Measurements from ENCODE around the gene CBLN3.
A peak's percentile ranks its signal among the peaks of the same experiment; 100 is the strongest.
"Not testable (repeated sequence)": the region's sequence is repeated elsewhere in the genome, so short reads cannot be mapped to it uniquely, and the experiment has no call there.

Gene CBLN3

DNA sequence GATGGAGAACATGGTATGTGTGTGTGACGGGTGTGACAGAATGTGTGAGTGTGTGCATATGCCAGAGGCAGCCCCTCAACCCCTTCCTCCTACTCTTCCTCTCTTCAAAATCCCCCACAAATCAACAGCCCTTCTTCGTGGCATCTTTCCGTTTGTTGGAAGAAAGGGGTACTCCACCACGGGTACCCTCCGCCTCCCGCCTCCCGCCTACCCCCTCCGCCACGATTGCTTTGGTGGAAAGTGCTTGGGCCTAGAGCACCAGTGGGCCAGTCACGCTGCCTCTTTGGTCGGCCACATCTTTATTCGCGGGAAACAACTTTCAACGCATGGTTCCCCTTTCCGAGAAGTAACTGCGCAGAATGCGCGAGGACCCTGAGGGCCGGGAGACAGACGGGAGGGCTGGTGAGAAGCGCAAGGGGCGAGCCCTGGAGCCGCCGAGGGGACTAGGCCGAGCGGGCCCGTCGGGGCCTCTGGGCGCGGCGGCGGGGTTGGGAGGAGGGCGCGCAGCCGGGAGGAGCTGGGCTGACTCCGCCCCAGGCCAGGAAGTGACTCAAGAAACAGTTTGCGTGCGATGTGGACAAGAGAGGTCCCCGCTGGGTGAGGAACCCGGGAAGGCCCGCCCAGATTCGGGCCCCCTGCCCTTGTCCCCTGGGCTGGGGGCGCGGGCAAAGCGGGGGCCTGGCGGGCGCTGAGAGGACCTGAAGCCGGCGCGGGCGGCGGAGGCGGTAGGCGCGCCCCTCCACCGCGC is at the start of gene CBLN3, which contains the start of gene KHNYN:
Gene CBLN3, minus strand, starts transcription at position 274 of the 748 bp plus-strand sequence. CDS start 614 bp downstream, outside the sequence.
Gene KHNYN, plus strand, starts transcription at position 560 of the 748 bp plus-strand sequence. CDS start 777 bp downstream, outside the sequence.
- DNase-seq (ENCODE audit: low read depth), result peak; percentile 63

DNA sequence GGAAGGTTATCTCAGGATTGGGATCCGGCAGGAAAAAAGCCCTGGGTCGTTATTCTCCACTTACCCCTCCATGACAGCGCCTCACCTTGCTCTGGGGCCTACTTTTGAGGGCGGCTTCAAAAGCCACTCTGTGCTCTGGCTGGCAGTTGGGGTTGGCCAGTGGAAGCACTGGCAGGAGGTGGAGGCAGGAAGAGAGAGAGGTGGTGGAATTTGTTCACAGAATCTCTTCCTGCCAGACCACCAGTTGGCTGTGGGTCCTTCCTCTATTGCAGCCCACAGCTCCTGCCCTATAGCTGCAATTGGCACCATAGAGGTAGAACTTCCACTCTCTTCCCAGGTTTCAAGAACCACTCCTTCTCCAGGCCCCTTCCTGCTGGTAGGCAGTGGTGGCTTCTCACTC is 45.8 kb upstream of the CBLN3 start:
- DNase-seq (ENCODE audit: low read depth), result no peak

DNA sequence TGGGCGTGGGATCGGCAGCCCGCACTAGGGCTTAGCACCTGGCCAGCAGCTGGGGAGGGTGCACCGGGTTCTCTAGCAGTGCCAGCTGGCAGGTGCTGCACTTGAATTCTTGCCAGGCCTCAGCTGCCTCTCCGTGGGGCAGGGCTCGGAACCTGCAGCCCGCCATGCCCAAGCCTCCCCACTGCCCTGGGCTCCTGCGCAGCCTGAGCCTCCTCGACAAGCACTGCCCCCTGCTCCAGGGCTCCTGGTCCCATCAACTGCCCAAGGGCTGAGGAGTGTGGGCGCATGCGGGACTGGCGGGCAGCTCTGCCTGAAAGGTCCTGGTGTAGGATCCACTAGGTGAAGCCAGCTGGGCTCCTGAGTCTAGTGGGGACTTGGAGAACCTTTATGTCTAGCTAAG is 43.7 kb upstream of the CBLN3 start:
- DNase-seq (ENCODE audit: low read depth), result no peak

DNA sequence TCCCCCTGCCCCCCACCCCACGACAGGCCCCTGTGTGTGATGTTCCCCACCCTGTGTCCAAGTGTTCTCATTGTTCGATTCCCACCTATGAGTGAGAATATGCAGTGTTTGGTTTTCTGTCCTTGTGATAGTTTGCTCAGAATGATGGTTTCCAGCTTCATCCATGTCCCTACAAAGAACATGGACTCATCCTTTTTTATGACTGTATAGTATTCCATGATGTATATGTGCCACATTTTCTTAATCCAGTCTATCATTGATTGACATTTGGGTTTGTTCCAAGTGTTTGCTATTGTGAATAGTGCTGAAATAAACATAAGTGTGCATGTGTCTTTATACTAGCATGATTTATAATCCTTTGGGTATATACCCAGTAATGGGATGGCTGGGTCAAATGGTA is 41.0 kb upstream of the CBLN3 start:
- DNase-seq (ENCODE audit: low read depth), result not testable (repeated sequence)

DNA sequence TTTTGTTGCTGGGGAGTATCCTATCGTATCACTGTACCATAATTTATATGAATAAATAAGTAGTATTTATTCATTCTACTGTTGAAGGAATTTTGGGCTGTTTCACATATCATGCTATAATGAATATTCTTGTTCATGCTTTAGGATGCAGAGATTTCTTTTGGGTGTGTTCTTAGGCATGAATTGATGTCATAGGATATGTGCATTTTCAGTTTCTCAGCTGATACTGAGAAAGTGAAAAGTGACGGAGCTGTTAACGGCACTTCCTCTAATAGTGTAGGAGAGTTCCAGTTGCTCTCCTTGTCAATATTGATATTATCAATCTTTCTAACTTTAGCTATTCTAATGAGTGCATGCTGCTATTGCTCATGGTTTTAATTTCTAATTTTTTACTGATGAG is 36.3 kb upstream of the CBLN3 start:
- no peak for DNase-seq (ENCODE audit: low read depth)

DNA sequence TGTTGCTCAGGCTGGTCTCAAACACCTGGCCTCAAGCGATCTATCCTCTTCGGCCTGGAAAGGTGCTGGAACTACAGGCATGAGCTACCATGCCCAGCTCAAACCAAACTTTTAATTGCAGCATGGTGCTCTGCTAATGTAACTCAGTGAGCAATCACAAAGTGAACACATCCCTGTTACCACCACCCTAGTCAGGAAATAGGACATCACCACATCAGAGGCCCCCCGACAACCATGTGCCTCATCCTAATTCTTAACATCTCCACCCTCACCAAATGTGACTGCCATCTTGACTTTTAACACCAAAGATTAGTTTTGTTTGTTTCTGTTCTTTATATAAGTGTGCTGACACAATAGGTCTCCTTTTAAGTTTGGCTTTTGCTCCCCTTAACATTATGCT is 35.9 kb upstream of the CBLN3 start:
- DNase-seq (ENCODE audit: low read depth), result no peak

DNA sequence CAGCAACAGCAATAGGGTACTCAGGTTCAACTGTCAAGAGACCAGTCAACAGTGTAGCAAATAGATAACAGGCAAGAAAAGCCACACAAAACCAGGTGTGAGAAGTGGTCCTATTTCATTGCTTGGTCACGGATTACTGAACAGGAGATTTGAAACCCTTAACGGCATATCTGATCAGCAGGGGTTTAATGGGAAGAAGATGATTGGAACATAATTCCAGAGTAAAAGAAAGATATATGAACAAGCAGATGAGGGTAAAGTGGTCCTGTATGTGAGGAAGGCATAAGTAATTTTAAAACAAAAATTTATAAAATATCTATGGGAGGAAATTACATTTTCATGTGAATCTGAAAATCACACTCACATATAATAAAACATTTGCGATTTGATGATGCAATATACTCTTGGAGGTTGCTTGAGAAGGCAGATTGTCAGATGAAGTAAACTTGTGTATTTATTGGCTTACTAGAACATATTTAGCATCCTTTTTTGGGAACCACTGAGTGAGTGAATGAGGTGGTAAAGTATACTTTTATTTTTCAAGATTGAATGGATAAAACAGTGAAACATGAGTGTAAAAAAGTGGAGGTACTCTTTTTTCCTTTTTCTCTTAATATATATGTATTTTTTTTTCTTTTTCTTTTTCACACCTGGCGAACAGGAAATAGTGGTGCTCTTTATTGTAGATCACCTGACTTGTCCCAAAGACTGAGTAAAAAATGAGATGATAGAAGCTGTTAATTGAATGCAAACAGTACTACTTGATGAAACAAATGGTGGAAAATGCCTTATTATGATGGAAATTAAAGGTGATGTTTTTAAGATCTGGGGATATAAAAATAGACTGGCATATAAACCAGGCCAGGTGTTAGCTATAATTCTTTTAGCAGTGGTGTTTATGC is 34.7 kb upstream of the CBLN3 start:
- DNase-seq (ENCODE audit: low read depth), result no peak

DNA sequence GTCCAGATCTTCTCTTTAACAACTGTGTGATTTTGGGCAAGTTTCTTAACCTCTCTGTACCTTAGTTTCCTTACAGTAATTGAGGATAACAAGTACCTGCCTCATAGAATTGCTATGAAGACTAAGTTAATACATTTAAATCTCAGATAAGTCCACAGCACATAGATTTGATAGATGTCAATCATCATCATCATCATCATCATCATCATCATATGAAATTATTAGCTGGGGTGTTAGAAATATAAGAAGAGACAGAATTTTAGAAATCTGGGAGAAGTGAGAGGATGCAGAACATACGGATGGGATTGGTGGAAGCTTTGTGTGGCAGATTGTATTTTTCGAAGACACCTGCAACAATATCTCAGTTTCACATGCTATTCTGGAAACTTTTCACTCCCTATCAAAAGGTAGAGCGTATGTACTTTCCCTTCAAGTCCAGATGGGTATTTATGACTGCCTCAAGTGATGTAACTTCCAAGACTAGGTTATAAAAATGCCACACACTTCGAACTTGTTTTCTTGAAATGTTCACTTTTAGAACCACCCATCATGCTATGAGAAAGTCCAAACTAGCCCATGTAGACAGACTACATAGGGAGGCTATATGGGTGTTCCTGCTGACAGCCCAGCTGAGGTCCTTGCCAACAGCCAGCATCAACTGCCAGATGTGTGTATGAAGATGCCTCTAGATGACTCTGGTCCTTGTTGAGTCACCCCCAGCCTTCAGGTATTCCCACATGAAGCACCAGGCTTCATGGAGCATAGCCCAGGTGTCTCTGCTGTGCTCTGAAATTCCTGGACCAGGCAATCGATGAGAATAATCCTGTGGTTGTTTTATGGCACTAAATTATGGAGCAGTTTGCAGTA is 33.8 kb upstream of the CBLN3 start:
- no peak for DNase-seq (ENCODE audit: low read depth)

DNA sequence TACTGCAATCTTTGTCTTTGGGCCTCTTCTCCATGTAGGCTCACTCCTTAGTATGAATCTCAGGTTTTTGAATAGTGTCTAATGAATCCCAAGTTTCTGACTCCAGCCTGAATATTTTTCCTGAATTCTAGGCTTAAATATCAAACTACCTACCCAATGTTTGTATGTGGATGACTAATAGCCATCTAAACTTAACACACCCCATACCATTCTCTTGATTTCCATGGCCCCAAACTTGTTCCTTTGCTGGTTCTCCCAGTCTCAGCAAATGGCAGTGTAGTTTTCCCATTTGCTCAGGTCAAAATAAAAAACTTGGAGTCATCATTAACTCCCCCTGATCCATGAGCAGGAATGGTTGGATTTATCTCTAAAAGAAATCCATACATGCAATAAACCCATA is 31.9 kb upstream of the CBLN3 start:
- DNase-seq (ENCODE audit: low read depth), result no peak

DNA sequence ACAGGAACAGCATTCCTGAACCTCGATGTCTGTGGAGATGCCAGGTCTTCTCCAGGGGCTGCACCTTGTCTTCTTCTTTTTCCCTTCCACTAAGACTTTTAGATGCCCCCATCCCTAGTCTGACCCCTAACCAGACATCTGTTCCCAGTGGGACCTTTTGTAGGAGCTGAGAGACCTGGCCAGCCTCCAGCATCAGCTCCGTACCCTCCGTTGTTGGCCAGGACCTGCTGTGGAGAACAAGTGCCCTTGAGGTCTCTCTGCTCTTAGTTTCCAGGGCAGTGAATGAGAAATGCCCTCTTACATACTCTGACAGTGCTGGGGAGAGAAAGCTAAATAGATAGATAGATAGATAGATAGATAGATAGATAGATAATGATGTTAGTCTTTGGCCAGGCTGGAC is 29.9 kb upstream of the CBLN3 start:
- no peak for DNase-seq (ENCODE audit: low read depth)

DNA sequence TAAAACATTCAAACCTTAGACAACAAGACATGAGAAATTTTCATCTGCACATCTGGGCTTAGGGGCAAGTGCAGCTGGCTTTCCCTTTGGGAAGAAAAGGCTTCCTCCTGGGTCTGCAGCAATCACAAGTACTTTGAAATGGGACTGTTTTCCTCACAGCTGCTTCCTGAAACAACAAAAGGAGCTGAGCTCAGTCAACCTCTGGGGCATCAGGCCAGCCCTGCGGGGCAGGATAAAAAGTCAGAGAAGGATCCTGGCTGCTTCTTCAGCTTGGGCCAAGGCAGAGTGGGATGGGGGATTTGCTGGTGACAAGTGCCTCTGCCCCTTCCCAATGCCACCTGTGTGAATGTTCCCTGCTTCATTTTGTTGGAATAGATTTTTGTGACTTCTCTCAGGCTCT is 29.3 kb upstream of the CBLN3 start:
- DNase-seq (ENCODE audit: low read depth), result no peak

DNA sequence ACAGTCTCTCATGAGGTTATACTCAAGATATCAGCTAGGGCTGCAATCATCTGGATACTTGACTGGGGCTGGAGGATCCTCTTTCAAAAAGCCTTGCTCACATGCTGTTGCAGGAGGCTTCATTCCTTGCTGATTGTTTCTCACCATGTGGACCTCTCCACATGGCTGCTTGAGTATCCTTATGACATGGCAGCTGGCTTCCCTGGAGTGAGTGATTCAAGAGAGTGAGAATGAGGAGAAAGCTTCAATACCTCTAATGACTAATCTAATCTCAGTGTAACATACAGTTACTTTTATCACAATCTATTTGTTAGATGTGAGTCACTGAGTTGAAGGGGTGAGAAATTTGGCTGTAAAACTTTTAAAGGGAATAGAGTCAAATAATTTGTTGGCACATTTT is 27.5 kb upstream of the CBLN3 start:
- no peak for DNase-seq (ENCODE audit: low read depth)

DNA sequence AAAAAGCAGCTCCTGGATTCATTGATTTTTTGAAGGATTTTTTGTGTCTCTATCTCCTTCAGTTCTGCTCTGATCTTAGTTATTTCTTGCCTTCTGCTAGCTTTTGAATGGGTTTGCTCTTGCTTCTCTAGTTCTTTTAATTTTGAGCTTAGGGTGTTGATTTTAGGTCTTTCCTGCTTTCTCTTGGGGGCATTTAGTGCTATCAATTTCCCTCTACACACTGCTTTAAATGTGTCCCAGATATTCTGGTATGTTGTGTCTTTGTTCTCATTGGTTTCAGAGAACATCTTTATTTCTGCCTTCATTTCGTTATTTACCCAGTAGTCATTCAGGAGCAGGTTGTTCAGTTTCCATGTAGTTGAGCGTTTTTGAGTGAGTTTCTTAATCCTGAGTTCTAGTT is 21.4 kb upstream of the CBLN3 start:
- DNase-seq (ENCODE audit: low read depth), result not testable (repeated sequence)

DNA sequence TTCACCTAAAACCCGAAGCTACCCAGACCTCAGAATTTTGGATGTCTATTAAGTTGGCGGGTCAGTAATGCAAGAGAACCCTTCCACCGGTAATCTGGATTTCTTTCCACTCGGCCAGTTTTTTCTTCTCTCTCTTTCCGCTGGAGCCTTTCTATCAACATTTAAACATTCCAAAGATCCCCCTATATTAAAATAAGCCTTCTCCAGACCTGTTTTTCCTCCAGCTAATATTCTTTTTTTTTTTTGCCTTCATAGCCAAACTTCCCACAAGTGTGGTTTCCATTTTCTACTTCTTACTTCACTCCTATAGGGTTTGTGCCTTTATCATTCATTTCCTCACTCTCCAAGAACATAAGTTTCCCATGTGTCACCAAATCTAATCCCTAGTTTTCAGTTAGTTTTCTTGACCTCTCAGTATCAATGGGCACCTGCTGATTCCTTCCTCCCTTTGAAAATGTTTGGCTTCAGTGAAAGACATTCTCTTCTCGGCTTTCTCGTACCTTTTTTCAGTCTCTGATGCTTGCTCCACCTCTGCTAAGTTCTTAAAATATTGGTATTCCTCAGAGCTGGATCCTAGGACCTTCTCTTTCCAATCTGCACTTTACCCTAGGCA is 13.7 kb upstream of the CBLN3 start:
- no peak for DNase-seq (ENCODE audit: low read depth)

DNA sequence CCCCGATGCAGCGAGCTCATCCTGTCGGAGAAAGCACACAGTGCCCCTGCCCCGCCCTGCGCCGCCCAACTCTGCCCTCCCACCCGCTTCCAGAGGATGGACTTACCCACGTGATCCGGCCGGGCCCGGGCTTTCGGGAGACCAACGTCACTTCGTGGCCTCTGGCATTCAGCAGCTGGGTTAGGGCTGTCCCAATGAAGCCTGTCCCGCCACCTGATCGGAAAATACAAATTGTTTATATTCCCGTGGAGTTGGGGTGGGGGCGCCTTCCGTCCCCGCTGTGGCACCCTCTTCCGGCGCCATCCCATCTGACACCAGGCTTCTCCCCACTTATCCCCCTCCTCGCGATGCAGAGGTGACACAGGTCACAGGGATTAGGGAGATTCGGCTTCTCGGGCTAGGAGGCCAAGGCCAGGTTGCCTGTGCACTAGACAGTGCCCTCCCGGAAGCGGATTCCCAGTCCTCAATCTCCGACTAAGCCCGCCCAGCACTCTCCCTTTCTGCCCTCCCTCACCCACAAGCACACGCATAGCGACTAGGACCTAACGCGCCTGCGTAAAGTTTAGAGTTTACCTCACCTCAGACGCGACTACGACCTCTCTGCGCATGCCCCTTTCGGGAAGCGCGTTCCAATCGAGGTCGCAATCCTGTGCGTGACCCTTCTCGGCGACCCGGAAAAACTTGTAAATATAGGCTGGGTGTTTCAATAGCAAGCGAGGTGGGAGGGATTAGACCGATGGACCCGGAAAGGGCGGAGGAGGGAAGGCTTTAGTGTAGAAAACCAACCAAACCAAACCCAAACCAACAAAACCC is 13.0 kb upstream of the CBLN3 start, which contains the start of gene SDR39U1:
Gene SDR39U1, minus strand, starts transcription at position 537 of the 813 bp plus-strand sequence. Its CDS starts 7 bp downstream, at position 530.
- peak; percentile 93 for DNase-seq (ENCODE audit: low read depth)

DNA sequence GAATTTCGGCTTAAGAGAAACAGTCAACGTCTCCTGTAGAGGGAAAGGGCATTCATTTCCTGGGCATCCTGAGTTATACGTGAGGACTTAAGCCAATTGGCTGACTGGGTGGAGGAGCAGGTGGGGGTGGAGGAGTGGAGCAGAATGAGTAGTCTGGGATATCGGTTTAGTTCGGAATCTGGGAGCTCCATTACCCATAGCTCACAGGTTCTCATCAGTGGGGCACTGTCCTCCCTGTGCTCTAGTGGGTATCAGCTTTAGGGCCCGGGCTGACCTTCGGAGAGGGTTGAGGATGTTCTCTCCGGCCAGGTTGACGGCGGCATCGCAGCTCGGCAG is 12.4 kb upstream of the CBLN3 start:
- no peak for DNase-seq (ENCODE audit: low read depth)

DNA sequence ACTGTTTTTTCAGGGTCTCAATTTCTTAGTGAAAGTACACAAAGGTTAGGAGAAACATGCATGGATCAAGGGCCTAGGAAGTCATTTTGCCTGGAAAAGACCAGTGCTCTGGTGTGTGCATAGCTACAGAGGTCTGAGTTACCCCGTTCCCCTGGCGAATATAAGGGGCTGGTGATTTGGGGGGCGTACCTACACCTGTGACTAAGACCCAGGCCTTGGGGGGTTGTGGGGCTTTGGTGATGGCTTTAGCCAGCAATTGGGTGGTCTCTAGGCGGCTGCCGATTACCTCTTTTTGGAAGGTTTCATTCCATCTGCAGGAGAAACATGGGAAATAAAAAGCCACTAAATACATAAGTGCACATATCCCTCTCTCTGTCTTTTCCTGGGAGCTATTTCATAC is 12.0 kb upstream of the CBLN3 start:
- DNase-seq (ENCODE audit: low read depth), result no peak

DNA sequence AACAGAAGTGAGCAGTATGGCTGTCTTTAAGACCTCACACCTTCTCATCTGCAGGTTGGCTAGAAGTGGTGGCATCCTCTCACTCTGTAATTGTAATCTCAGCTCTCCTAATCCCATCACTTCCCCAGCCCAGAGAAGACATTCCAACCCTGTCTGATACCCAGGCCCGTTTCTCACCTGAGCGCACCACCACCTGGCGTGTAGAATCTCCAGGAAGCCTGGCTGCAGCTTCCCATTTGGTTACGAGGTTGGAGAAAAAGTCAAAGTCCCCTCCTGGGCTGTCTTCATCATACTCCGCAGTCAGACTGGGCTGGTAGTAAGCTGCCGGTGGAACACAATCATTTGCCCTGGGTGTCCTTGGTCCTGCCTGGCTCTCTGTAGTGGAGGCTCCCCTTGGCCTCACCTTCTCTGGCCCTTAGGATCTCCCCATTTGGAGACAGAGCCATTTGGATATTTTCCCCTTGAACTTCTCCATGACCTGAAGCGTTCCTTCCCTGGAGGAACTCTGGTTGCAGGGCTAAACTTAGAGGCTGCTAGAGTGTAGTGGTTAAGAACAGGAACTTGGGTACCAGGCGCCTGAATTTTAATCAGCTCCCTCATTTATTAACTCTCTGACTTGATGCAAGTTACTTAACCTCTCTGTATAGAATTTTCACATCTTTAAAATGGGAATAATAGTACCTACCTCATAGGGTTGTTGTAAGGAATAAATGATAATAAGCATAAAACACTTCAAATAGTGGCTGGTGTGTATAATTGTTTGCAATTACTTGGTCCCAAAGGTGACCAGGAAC is 11.3 kb upstream of the CBLN3 start:
- DNase-seq (ENCODE audit: low read depth), result no peak

DNA sequence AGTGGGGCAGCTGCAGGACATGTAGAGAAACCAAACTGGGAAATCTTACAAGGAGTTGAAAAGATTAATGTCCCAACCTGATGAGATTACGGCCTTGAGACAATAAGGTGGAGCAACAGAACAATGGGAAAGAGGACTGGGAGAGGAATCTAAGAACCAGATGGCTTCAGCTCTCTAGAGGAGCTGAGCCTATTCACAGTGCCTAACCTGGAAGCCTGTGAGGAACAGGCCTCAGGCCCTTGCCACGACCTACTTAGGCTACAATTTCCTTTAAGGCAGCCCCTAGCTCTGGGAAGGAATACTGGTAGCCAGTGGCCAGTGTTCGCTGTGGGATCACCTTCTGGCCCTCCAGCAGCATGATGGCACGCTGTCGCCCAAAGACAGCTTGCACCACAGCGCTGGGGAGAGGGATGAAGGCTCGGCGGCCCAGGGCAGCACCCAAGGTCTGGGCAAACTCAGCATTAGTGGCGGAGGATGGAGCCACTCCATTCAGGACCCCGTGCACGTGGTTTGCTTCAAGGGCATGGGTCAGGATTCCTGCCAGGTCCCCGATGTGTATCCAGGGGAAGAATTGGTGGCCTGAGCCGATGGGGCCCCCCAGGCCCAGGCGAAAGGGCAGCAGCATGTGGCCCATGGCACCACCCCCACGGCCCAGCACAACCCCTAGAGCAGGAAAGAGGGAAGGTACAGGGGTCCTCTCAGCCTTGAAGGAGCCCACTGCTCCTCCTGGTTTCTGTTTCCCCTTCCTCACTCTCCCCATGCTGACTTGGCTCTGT is 10.6 kb upstream of the CBLN3 start:
- no peak for DNase-seq (ENCODE audit: low read depth)

Measured in non-pigmented ciliary epithelial cell (primary cell).